ENCODE results near the gene CREB3L4.

DNA sequence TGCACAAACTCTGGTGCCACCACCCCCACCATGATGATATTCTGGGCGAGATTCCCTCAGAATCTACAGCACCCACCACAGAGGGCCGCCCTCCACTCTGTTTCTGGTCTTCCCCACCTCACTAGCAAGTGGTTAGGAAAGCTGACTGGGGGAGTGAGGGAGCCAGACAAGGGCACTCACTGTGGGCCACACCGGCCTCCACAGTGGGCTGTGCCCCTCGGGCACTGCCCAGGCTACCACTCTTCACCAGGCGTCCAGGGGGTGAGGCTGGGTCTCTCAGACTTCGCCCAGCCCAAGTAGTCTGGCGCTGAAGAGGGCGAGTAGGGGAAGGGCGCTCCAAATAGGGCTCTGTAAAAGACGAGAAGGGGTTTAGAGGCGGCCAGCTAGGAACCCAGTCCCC lies 33.7 kb upstream of the CREB3L4 start:
- TF ChIP-seq, protein P1, sequence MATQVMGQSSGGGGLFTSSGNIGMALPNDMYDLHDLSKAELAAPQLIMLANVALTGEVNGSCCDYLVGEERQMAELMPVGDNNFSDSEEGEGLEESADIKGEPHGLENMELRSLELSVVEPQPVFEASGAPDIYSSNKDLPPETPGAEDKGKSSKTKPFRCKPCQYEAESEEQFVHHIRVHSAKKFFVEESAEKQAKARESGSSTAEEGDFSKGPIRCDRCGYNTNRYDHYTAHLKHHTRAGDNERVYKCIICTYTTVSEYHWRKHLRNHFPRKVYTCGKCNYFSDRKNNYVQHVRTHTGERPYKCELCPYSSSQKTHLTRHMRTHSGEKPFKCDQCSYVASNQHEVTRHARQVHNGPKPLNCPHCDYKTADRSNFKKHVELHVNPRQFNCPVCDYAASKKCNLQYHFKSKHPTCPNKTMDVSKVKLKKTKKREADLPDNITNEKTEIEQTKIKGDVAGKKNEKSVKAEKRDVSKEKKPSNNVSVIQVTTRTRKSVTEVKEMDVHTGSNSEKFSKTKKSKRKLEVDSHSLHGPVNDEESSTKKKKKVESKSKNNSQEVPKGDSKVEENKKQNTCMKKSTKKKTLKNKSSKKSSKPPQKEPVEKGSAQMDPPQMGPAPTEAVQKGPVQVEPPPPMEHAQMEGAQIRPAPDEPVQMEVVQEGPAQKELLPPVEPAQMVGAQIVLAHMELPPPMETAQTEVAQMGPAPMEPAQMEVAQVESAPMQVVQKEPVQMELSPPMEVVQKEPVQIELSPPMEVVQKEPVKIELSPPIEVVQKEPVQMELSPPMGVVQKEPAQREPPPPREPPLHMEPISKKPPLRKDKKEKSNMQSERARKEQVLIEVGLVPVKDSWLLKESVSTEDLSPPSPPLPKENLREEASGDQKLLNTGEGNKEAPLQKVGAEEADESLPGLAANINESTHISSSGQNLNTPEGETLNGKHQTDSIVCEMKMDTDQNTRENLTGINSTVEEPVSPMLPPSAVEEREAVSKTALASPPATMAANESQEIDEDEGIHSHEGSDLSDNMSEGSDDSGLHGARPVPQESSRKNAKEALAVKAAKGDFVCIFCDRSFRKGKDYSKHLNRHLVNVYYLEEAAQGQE (IDR thresholded peaks at IDR 0.05; ENCODE audit: insufficient read depth in 1 of 2, low read depth in 2 of 2, low read length in 1 of 2) = no peak
- no peak for TF ChIP-seq CTCF (IDR thresholded peaks at IDR 0.05)
- TF ChIP-seq POLR2AphosphoS5 (IDR thresholded peaks at IDR 0.05; ENCODE audit: low read depth, low read length) = no peak
- no peak for TF ChIP-seq SIN3A (IDR thresholded peaks at IDR 0.05; ENCODE audit: borderline replicate concordance, insufficient read depth, low read depth, low read length)
- TF ChIP-seq TCF7L2 (IDR thresholded peaks at IDR 0.05; ENCODE audit: low read depth, low read length) = no peak

Measured in Panc1 (cell line).